ENCODE results near the gene CMIP.

The CMIP gene

GRCh38 chr16:81481207-81481821, 36.7 kb downstream of the CMIP start:
- no peak for DNase-seq

- no peak for DNase-seq
These were observed 37.9 kb downstream of the CMIP start for GRCh38 chr16:81482329-81483063.

- DNase-seq: no peak
These were observed 38.7 kb downstream of the CMIP start for GRCh38 chr16:81483064-81483969.

GRCh38 chr16:81483970-81484595, 39.5 kb downstream of the CMIP start:
- DNase-seq: no peak

GRCh38 chr16:81484908-81485624, 40.5 kb downstream of the CMIP start:
- peak; percentile 19 for DNase-seq

- no peak for DNase-seq
These were observed 41.4 kb downstream of the CMIP start for GRCh38 chr16:81485824-81486539.

GRCh38 chr16:81486540-81487061, 42.0 kb downstream of the CMIP start:
- no peak for DNase-seq

GRCh38 chr16:81487301-81487720, 42.7 kb downstream of the CMIP start:
- no peak for DNase-seq

GRCh38 chr16:81488687-81489411, 44.2 kb downstream of the CMIP start:
- DNase-seq: no peak

- no peak for DNase-seq
These were observed 45.1 kb downstream of the CMIP start for GRCh38 chr16:81489547-81490267.

GRCh38 chr16:81491541-81492188, 47.1 kb downstream of the CMIP start:
- no peak for DNase-seq

GRCh38 chr16:81492311-81492761, 47.7 kb downstream of the CMIP start:
- DNase-seq: no peak

GRCh38 chr16:81492965-81493754, 48.6 kb downstream of the CMIP start:
- DNase-seq: no peak

GRCh38 chr16:81493755-81494433, 49.3 kb downstream of the CMIP start:
- DNase-seq: no peak

- DNase-seq: no peak
These were observed 49.8 kb downstream of the CMIP start for GRCh38 chr16:81494434-81494806.

- no peak for DNase-seq
These were observed 50.3 kb downstream of the CMIP start for GRCh38 chr16:81494888-81495287.

- no peak for DNase-seq
These were observed 51.0 kb downstream of the CMIP start for GRCh38 chr16:81495321-81496234.
